ENCODE data around the gene ERCC2. TPM values are rescaled to one million over a fixed set of nuclear protein-coding genes. Genes with fewer than 3 reads are reported as not detected.

Gene ERCC2
- total and polyA plus RNA-seq, 2 of the 4 experiments (the other 2 are of a cell fraction) = 30.6 to 66.5 TPM

DNA sequence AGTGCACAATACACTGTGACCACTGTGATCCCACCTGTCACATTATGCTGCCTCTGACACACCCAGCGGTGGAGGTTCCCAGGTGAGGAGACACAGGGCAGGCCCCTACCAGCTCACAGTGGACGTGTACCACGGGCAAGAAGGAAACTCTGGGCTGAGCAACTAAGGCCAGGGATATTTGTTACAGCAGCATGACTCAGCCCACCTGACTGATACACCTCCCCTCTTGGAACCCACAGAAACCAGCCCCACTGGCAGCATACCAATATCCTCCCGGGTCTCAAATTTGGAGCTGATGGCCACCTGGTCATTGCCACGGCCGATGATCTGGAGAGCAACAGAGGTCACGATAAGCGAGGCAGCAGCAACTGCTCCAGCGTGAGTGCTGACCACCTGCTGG, 15.0 kb downstream of the ERCC2 start:
- ChIA-PET POLR2A (ENCODE audit: unreplicated experiment) (no interaction called here), CTCF (no interaction called here)
- H3K9me1 ChIP-seq (ENCODE audit: insufficient read depth, low read length) = no peaks in the 10 kb centered on the region
- H3K14ac ChIP-seq (replicated peaks; ENCODE audit: low read depth, low read length) = no peak overlapping the region
- H4K8ac ChIP-seq (ENCODE audit: low read depth in 2 of 2, low read length in 2 of 2) = no peak overlapping the region
- H2AK9ac ChIP-seq (replicated peaks; ENCODE audit: low read depth, low read length, poor library complexity) = no peak overlapping the region
- H3K23ac ChIP-seq (ENCODE audit: low read depth, low read length) = no peak overlapping the region
- no peak overlapping the region for H4K5ac ChIP-seq (ENCODE audit: low read depth, low read length)
- no peak overlapping the region for H2BK20ac ChIP-seq (ENCODE audit: low read depth, low read length)
- in situ Hi-C loops (cut with MboI; ENCODE audit: low sequenced_read_pairs) (no loop called here), intact Hi-C loops (cut with micrococcal nuclease) (no loop called here), dilution Hi-C loops (cut with HindIII; ENCODE audit: low sequenced_read_pairs, unreplicated experiment) (no loop called here)
- no peak overlapping the region for H2AK5ac ChIP-seq (ENCODE audit: low read depth, low read length)
- no peak overlapping the region for H2BK120ac ChIP-seq (ENCODE audit: low read depth, low read length)
- H3K9me3 ChIP-seq (ENCODE audit: control insufficient read depth, insufficient read depth, low read length) = no peaks in the 10 kb centered on the region
- 100% methylated on average over 2 of the region's 9 CpGs; no CpG with 5 or more reads in 1 of the 2 experiments for WGBS, 2 experiments (ENCODE audit: extremely low coverage in 2 of 2, insufficient read length in 1 of 2)
- H3K27ac ChIP-seq (ENCODE audit: insufficient read depth, low read length) = no peak overlapping the region
- H3K9ac ChIP-seq (ENCODE audit: low read depth, low read length) = no peak overlapping the region
- H2BK15ac ChIP-seq (ENCODE audit: low read depth, low read length) = no peak overlapping the region
- H3K4ac ChIP-seq (ENCODE audit: low read depth, low read length) = no peak overlapping the region
- no peak overlapping the region for H3K4me2 ChIP-seq (ENCODE audit: low read depth, low read length)
- peaks cover 56% of the 10 kb centered on the region for H3K36me3 ChIP-seq (ENCODE audit: control insufficient read depth, insufficient read depth, low read length)
- no peak overlapping the region for H2AFZ ChIP-seq (replicated peaks; ENCODE audit: low read length, poor library complexity)
- TF ChIP-seq, protein P1, sequence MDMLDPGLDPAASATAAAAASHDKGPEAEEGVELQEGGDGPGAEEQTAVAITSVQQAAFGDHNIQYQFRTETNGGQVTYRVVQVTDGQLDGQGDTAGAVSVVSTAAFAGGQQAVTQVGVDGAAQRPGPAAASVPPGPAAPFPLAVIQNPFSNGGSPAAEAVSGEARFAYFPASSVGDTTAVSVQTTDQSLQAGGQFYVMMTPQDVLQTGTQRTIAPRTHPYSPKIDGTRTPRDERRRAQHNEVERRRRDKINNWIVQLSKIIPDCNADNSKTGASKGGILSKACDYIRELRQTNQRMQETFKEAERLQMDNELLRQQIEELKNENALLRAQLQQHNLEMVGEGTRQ (IDR thresholded peaks at IDR 0.05; ENCODE audit: low read depth, low read length) = no peak
- TF ChIP-seq RAD21 (IDR thresholded peaks at IDR 0.05; ENCODE audit: low read length) (no peak), MAZ (IDR thresholded peaks at IDR 0.05; ENCODE audit: borderline replicate concordance, low read depth, low read length) (no peak), SMC3 (IDR thresholded peaks at IDR 0.05; ENCODE audit: low read depth, low read length) (no peak), CEBPB (IDR thresholded peaks at IDR 0.05; ENCODE audit: low read depth, low read length) (no peak), MXI1 (IDR thresholded peaks at IDR 0.05; ENCODE audit: borderline replicate concordance, low read depth, low read length) (no peak), FOS (IDR thresholded peaks at IDR 0.05; ENCODE audit: low read depth, low read length) (no peak)
- TF ChIP-seq, protein P2, sequence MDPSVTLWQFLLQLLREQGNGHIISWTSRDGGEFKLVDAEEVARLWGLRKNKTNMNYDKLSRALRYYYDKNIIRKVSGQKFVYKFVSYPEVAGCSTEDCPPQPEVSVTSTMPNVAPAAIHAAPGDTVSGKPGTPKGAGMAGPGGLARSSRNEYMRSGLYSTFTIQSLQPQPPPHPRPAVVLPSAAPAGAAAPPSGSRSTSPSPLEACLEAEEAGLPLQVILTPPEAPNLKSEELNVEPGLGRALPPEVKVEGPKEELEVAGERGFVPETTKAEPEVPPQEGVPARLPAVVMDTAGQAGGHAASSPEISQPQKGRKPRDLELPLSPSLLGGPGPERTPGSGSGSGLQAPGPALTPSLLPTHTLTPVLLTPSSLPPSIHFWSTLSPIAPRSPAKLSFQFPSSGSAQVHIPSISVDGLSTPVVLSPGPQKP (IDR thresholded peaks at IDR 0.05; ENCODE audit: borderline replicate concordance, low read depth, low read length) = no peak
- TF ChIP-seq, protein P3, sequence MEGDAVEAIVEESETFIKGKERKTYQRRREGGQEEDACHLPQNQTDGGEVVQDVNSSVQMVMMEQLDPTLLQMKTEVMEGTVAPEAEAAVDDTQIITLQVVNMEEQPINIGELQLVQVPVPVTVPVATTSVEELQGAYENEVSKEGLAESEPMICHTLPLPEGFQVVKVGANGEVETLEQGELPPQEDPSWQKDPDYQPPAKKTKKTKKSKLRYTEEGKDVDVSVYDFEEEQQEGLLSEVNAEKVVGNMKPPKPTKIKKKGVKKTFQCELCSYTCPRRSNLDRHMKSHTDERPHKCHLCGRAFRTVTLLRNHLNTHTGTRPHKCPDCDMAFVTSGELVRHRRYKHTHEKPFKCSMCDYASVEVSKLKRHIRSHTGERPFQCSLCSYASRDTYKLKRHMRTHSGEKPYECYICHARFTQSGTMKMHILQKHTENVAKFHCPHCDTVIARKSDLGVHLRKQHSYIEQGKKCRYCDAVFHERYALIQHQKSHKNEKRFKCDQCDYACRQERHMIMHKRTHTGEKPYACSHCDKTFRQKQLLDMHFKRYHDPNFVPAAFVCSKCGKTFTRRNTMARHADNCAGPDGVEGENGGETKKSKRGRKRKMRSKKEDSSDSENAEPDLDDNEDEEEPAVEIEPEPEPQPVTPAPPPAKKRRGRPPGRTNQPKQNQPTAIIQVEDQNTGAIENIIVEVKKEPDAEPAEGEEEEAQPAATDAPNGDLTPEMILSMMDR (conservative IDR thresholded peaks at IDR 0.05; ENCODE audit: low read depth, low read length) = no peak
- ATAC-seq (ENCODE audit: low read depth) (no peak), DNase-seq (no peak)
- H3K4me1 ChIP-seq (ENCODE audit: control insufficient read depth, insufficient read depth, low read length) = no peaks in the 10 kb centered on the region
- BruUV-seq (replicated peaks) = no TSS peak
- H3K18ac ChIP-seq (ENCODE audit: low read depth, low read length) = no peak overlapping the region
- no peak overlapping the region for H2BK5ac ChIP-seq (ENCODE audit: low read depth, low read length, poor library complexity, severe bottlenecking)
- peaks cover 0 to 10% of the 10 kb centered on the region in 2 experiments; a peak in 2 of 4 replicates for H3K79me1 ChIP-seq (ENCODE audit: low read depth in 1 of 2, low read length in 2 of 2)
- H3K56ac ChIP-seq (ENCODE audit: extremely low read depth, insufficient read depth, low read length) = no peak overlapping the region
- H4K91ac ChIP-seq (ENCODE audit: insufficient read depth, low read depth, low read length) = no peak overlapping the region
- H4K20me1 ChIP-seq (ENCODE audit: insufficient read depth, low read length) = peaks cover 7% of the 10 kb centered on the region; the same call in 1 of the 2 replicates
- no peaks in the 10 kb centered on the region for H3K27me3 ChIP-seq (ENCODE audit: control insufficient read depth, insufficient read depth, low read length)
- no peak overlapping the region for H3K4me3 ChIP-seq (ENCODE audit: insufficient read depth, low read depth, low read length)

Measured in IMR-90 (cell line).